Measurements from ENCODE around the gene SIAH1.
"Not testable (repeated sequence)": the region's sequence is repeated elsewhere in the genome, so short reads cannot be mapped to it uniquely, and the experiment has no call there.

Gene SIAH1

GRCh38 chr16:48374255-48374654, 11.0 kb downstream of the SIAH1 start:
- DNase-seq (ENCODE audit: extremely low spot score), result no peak
- ChIA-PET CTCF (interaction anchor here (0.9 to 1.5 kb wide), 3 partner anchors 8 to 1379 kb away, joined by 3 to 5 read pairs (median 3); no protein-coding TSS in a partner anchor), POLR2A (no interaction called here)
- no peak for TF ChIP-seq CTCF (IDR thresholded peaks at IDR 0.05; ENCODE audit: control extremely low read depth, extremely low read depth, low read depth, missing control alignments)

GRCh38 chr16:48373258-48374029, 11.8 kb downstream of the SIAH1 start:
- ChIA-PET CTCF (interaction anchor here (1.5 kb wide), 1 partner anchor 12 kb away, joined by 5 read pairs; no protein-coding TSS in a partner anchor), POLR2A (interaction anchor here (0.5 kb wide), 1 partner anchor 10 kb away, joined by 9 read pairs; no protein-coding TSS in a partner anchor)
- DNase-seq (ENCODE audit: extremely low spot score), result no peak
- no peak for TF ChIP-seq CTCF (IDR thresholded peaks at IDR 0.05; ENCODE audit: control extremely low read depth, extremely low read depth, low read depth, missing control alignments)

DNA sequence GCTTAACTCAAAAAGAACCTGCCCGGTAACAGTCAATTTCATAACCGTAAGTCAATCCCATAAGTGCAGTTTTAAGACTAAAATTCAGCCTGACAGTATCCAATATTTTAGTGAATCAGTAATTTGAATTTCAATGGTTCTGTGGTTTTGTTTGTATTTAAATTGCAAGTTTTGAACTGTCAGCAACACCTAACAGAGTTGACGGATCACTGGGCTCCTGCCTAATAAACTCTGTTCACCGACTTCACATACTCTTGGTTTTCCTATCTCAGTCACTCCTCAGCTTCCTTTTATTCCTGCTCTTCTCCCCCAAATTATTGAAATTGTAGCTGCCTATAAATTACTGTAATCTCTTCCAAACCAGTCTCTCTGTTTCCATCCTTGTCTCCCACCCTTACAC, 12.5 kb downstream of the SIAH1 start:
- DNase-seq (ENCODE audit: extremely low spot score), result no peak
- ChIA-PET CTCF (no interaction called here), POLR2A (interaction anchor here (0.5 kb wide), 1 partner anchor 9 kb away, joined by 9 read pairs; no protein-coding TSS in a partner anchor)
- TF ChIP-seq CTCF (IDR thresholded peaks at IDR 0.05; ENCODE audit: control extremely low read depth, extremely low read depth, low read depth, missing control alignments), result no peak

GRCh38 chr16:48371393-48371780, 13.8 kb downstream of the SIAH1 start:
- TF ChIP-seq CTCF (IDR thresholded peaks at IDR 0.05; ENCODE audit: control extremely low read depth, extremely low read depth, low read depth, missing control alignments), result no peak
- no peak for DNase-seq (ENCODE audit: extremely low spot score)
- CTCF ChIA-PET, result interaction anchor here (0.8 kb wide), 1 partner anchor 252 kb away, joined by 3 read pairs; no protein-coding TSS in a partner anchor
- POLR2A ChIA-PET, result no interaction called here

DNA sequence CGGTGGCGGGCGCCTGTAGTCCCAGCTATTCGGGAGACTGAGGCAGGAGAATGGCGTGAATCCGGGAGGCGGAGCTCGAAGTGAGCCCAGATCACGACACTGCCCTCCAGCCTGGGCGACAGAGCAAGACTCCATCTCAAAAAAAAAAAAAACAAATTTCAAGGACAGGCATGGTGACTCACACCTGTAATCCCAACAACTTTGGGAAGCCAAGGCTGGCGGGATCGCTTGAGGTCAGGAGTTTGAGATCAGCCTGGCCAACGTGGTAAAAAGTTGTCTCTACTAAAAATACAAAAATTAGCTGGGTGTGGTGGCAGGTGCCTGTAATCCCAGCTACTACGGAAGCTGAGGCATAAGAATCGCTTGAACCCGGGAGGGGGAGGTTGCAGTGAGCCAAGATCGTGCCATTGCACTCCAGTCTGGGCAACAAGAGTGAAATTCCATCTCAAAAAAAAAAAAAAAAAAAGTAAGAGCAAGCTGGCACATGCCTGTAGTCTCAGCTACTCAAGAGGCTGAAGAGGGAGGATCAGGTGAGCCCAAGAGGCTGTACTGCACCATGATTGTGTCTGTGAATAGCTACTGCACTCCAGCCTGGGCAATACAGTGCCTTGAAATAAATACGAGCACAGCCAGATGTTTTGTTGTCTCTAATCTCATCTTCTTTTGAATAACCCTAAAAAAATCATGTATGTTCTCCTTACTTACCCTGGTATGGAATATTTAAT, 14.4 kb downstream of the SIAH1 start:
- DNase-seq (ENCODE audit: extremely low spot score); POLR2A ChIA-PET: not testable (repeated sequence)
- CTCF ChIA-PET, result interaction anchor here (0.8 kb wide), 1 partner anchor 252 kb away, joined by 3 read pairs; no protein-coding TSS in a partner anchor

DNA sequence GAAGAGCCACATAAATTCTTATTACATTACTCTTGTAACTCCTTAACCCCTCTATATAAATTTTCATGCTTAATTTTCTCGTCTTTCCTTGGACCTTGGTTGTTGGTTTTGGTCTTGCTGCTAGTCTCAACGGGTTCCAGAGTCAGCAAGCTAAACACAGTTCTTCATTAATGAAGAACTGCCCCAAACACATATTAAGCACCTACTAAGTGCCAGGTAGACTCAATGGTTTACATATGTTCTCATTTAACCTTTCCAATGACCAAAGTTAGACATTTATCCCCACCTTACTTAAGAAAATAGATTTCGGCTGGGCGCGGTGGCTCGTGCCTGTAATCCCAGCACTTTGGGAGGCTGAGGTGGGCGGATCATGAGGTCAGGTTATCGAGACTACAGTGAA, 15.0 kb downstream of the SIAH1 start:
- no peak for TF ChIP-seq CTCF (IDR thresholded peaks at IDR 0.05; ENCODE audit: control extremely low read depth, extremely low read depth, low read depth, missing control alignments)
- ChIA-PET CTCF (interaction anchor here (1.4 to 1.7 kb wide), 5 partner anchors 8 to 253 kb away, joined by 5 to 8 read pairs (median 6); no protein-coding TSS in a partner anchor), POLR2A (no interaction called here)
- DNase-seq (ENCODE audit: extremely low spot score), result no peak

Measured in GM10248 (cell line).